ENCODE data around the gene PROP1.
"Not testable (repeated sequence)": the region's sequence is repeated elsewhere in the genome, so short reads cannot be mapped to it uniquely, and the experiment has no call there.

DNA sequence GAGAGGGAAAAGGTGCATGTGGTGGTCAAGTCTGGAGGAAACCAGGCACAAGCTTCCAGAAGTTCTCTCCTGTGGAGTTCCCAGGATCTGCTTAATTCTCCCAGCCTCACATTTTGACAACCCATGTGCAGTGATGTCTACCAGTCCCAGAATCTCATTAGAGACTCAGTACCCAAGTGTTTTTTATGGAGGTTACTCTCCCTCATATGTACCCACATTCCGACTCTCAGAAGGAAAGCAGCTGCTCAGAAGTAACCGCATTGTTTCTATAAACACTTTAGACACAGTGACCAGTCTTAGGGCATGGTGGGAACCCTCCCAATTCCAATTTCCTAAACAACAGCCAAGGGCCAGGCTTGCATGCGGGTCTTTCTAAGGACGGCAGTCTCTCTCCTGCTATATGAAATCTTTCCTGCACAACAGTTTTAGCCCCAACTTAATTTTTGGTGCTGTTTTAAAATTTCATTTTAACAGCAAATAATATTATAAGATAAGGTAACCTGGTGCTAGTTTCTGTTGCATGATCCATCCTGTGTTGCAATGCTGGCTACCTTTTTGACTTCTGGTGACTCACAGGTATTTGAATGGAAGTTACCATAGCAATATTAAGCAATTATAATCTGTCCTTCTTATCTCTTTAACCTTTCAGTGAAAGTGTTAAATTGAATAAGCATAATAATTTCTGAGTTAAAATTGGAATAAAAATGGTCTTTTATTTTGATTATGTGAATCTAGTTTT, 15.9 kb upstream of the PROP1 start:
- not testable (repeated sequence) for TF ChIP-seq EZH2 (IDR thresholded peaks at IDR 0.05)
- TF ChIP-seq, protein P1, sequence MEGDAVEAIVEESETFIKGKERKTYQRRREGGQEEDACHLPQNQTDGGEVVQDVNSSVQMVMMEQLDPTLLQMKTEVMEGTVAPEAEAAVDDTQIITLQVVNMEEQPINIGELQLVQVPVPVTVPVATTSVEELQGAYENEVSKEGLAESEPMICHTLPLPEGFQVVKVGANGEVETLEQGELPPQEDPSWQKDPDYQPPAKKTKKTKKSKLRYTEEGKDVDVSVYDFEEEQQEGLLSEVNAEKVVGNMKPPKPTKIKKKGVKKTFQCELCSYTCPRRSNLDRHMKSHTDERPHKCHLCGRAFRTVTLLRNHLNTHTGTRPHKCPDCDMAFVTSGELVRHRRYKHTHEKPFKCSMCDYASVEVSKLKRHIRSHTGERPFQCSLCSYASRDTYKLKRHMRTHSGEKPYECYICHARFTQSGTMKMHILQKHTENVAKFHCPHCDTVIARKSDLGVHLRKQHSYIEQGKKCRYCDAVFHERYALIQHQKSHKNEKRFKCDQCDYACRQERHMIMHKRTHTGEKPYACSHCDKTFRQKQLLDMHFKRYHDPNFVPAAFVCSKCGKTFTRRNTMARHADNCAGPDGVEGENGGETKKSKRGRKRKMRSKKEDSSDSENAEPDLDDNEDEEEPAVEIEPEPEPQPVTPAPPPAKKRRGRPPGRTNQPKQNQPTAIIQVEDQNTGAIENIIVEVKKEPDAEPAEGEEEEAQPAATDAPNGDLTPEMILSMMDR (IDR thresholded peaks at IDR 0.05) = not testable (repeated sequence)
